CD4-positive, alpha-beta T cell (primary cell): ENCODE results near the gene ISYNA1. TPM values are rescaled to one million over a fixed set of nuclear protein-coding genes. Genes with fewer than 3 reads are reported as not detected.

ENCODE experiments used
- ATAC-seq: fragments of 200-7000 bp; cut with Tn5 transposase; one replicate; pipeline ENCODE4 v1.10.0; 2022; ENCODE audit warnings: mild to moderate bottlenecking; ENCODE audit not compliant: poor library complexity
- CTCF ChIA-PET: fragments of 350-600 bp; sonication (Branson Sonifier 250); formaldehyde crosslinking; loops from one replicate; lab custom pipeline; 2021; ENCODE audit warnings: antibody characterized with exemption, inconsistent platforms; lab: Charles Lee
- POLR2A ChIA-PET: fragments of 350-600 bp; sonication (Branson Sonifier 250); formaldehyde crosslinking; loops from one replicate; lab custom pipeline; 2021; ENCODE audit warnings: antibody characterized with exemption, inconsistent platforms; lab: Charles Lee
- DNase-seq, 14 experiments: peaks; one replicate each; pipeline ENCODE4 v3.0.0-alpha.2; 2013 to 2020; ENCODE audit warnings: mixed read lengths in 2 of 14
- H3K27ac ChIP-seq, 2 donors: one replicate each; pipeline versions ENCODE4 v1.5.1 to v1.7.0; 2013; ENCODE audit warnings: low read length in 2 of 2, low read depth in 1 of 2, mild to moderate bottlenecking in 1 of 2
- H3K27me3 ChIP-seq, 2 experiments: 1 replicate in 1 of 2; 2 replicates in 1 of 2; pipeline versions ENCODE4 v1.6.1 to v1.7.0; 2013; ENCODE audit warnings: low read length in 2 of 2, control low read depth in 1 of 2, mild to moderate bottlenecking in 1 of 2, moderate library complexity in 1 of 2; ENCODE audit not compliant: insufficient read depth in 2 of 2, control insufficient read depth in 1 of 2
- H3K36me3 ChIP-seq: one replicate; pipeline ENCODE4 v1.6.1; 2013; ENCODE audit warnings: low read length, control low read depth; ENCODE audit not compliant: insufficient read depth
- H3K4me1 ChIP-seq: one replicate; pipeline ENCODE4 v1.6.1; 2013; ENCODE audit warnings: low read length, control low read depth; ENCODE audit not compliant: insufficient read depth
- H3K4me3 ChIP-seq: one replicate; pipeline ENCODE4 v1.5.1; 2013; ENCODE audit warnings: mild to moderate bottlenecking, low read length, moderate library complexity
- H3K9me3 ChIP-seq, 2 experiments: 1 replicate in 1 of 2; 2 replicates in 1 of 2; pipeline versions ENCODE4 v1.6.1 to v1.7.0; 2013; ENCODE audit warnings: low read length in 2 of 2, mild to moderate bottlenecking in 2 of 2, control low read depth in 1 of 2, moderate library complexity in 1 of 2; ENCODE audit not compliant: control insufficient read depth in 1 of 2, insufficient read depth in 1 of 2
- H3K27ac Mint-ChIP-seq: one replicate; pipeline ENCODE4 v1.8.0; 2020; ENCODE audit warnings: mixed read lengths
- H3K27me3 Mint-ChIP-seq: one replicate; pipeline ENCODE4 v1.8.0; 2021; ENCODE audit warnings: mixed read lengths
- H3K36me3 Mint-ChIP-seq: one replicate; pipeline ENCODE4 v1.8.0; 2021; ENCODE audit warnings: low read depth, mixed read lengths
- H3K4me1 Mint-ChIP-seq: one replicate; pipeline ENCODE4 v1.8.0; 2021; ENCODE audit warnings: low read depth, mixed read lengths
- H3K4me3 Mint-ChIP-seq: one replicate; pipeline ENCODE4 v1.8.0; 2020; ENCODE audit warnings: mild to moderate bottlenecking, mixed read lengths
- H3K9me3 Mint-ChIP-seq: one replicate; pipeline ENCODE4 v1.8.0; 2020; ENCODE audit warnings: mixed read lengths
- CTCF ChIP-seq: fragments of 200-600 bp; IDR thresholded peaks from one replicate; pipeline ENCODE4 v1.8.0; 2022; ENCODE audit warnings: antibody characterized with exemption, mild to moderate bottlenecking
- intact Hi-C, 2 experiments: fragments of 100-400 bp; cut with DNase I in 1 of 2; cut with micrococcal nuclease in 1 of 2; formaldehyde crosslinking; loops; one replicate each; pipeline versions ENCODE4 v1.15.1 to v1.9.0; 2023 to 2025; cut with DNase I, micrococcal nuclease
- microRNA-seq: library from miRNA; unstranded; fragments of <30 nt; microRNA quantifications from one replicate; pipeline ENCODE4 v1.2.0, GENCODE V29; 2021; ENCODE audit warnings: borderline microRNAs expressed, borderline replicate concordance
- total RNA-seq, 174 experiments: library from RNA in 2 of 174; stranded (reverse) in 2 of 174; gene quantifications; one replicate each; pipeline ENCODE4 v1.2.3 and lab custom pipeline; 2021 to 2026

The ISYNA1 gene
- total RNA-seq, 2 experiments from 2014 or later = 34.1 to 41.3 TPM

DNA sequence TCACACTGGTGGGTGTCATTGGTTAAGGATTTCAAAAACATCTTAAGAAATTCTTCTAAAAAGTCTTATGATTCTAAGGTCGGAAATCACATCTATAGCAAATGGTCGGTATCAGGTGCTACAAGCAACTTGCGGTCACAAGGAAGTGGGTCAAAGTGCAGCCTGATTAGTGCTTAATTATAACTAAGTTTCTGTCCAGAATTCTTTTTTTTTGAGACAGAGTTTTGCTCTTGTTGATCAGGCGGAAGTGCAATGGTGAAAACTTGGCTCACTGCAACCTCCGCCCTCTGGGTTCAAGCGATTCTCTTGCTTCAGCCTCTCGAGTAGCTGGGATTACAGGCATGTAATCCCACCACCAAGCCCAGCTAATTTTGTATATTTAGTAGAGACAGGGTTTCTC is 53.2 kb downstream of the ISYNA1 start:
- no peak for DNase-seq
- ChIA-PET POLR2A (no interaction called here), CTCF (no interaction called here)
- Mint-ChIP-seq H3K36me3 (no peaks in the 10 kb centered on the region), H3K9me3 (no peaks in the 10 kb centered on the region), H3K27ac (no peak overlapping the region), H3K27me3 (peaks cover 57% of the 10 kb centered on the region), H3K4me1 (peaks cover 12% of the 10 kb centered on the region), H3K4me3 (no peak overlapping the region)
- H3K4me3 ChIP-seq = no peak overlapping the region
- H3K36me3 ChIP-seq = no peaks in the 10 kb centered on the region
- intact Hi-C loops = no loop called here
- TF ChIP-seq CTCF = no peak
- peaks cover 39 to 42% of the 10 kb centered on the region in 2 experiments for H3K27me3 ChIP-seq
- H3K27ac ChIP-seq = no peak overlapping the region
- H3K9me3 ChIP-seq = peaks cover 0 to 7% of the 10 kb centered on the region in 2 experiments
- ATAC-seq = no peak
- H3K4me1 ChIP-seq = peaks cover 14% of the 10 kb centered on the region

Small RNAs within 50 kb of the gene (microRNA-seq; reads per million reads assigned to microRNA genes)
- gene MIR3189 = not detected

Other genes with a start within 250 kb of the ISYNA1 start
- 1 to 10 TPM; 2.8 to 3.9 TPM for gene MPV17L2, start 244.9 kb downstream of the ISYNA1 start, total RNA-seq
- gene RAB3A, start 234.1 kb downstream of the ISYNA1 start, total RNA-seq = 10 to 100 TPM; 28.9 to 31.2 TPM
- gene PDE4C, start 211.7 kb downstream of the ISYNA1 start, total RNA-seq = not detected
- 10 to 100 TPM; 18.1 to 18.7 TPM for gene IQCN, start 163.7 kb downstream of the ISYNA1 start, total RNA-seq
- gene JUND, start 156.5 kb downstream of the ISYNA1 start, total RNA-seq = 1,000 to 10,000 TPM; 1,827 to 1,976 TPM
- 10 to 100 TPM; 40.2 to 47.4 TPM for gene LSM4, start 115.1 kb downstream of the ISYNA1 start, total RNA-seq
- 10 to 100 TPM; 24.4 to 25.9 TPM for gene PGPEP1, start 97.5 kb downstream of the ISYNA1 start, total RNA-seq
- gene GDF15, start 52.0 kb downstream of the ISYNA1 start, total RNA-seq = not detected
- gene LRRC25, start 40.5 kb downstream of the ISYNA1 start, total RNA-seq = under 1 TPM; 0.82 to 0.92 TPM
- 10 to 100 TPM; 44.0 to 50.9 TPM for gene SSBP4, start 18.7 kb downstream of the ISYNA1 start, total RNA-seq
- 10 to 100 TPM; 46.2 to 46.8 TPM for gene ELL, start 83.9 kb upstream of the ISYNA1 start, total RNA-seq
- 100 to 1,000 TPM; 147 to 152 TPM for gene FKBP8, start 105.4 kb upstream of the ISYNA1 start, total RNA-seq
- 10 to 100 TPM; 64.2 to 66.9 TPM for gene KXD1, start 119.7 kb upstream of the ISYNA1 start, total RNA-seq
- gene UBA52, start 133.7 kb upstream of the ISYNA1 start, total RNA-seq = 1,000 to 10,000 TPM; 2,255 to 2,378 TPM
- gene REX1BD, start 150.7 kb upstream of the ISYNA1 start, total RNA-seq = 10 to 100 TPM; 88.4 to 88.9 TPM
- not detected for gene CRLF1, start 168.7 kb upstream of the ISYNA1 start, total RNA-seq
- under 1 TPM; 0.25 to 0.27 TPM for gene TMEM59L, start 174.7 kb upstream of the ISYNA1 start, total RNA-seq
- 10 to 100 TPM; 13.7 to 19.0 TPM for gene KLHL26, start 198.9 kb upstream of the ISYNA1 start, total RNA-seq
- 10 to 100 TPM; 11.8 to 12.2 TPM for gene CRTC1, start 245.5 kb upstream of the ISYNA1 start, total RNA-seq